Transverse colon (tissue), 4 donors: ENCODE data around the gene TUBB8.
"Not testable (repeated sequence)": the region's sequence is repeated elsewhere in the genome, so short reads cannot be mapped to it uniquely, and the experiment has no call there.

Experiments used
- EP300 ChIP-seq: sonication (generic); formaldehyde crosslinking; IDR thresholded peaks from one replicate; pipeline ENCODE4 v1.6.1; 2017; ENCODE audit warnings: antibody characterized with exemption, low read depth
- POLR2A ChIP-seq: fragments of 450-650 bp; IDR thresholded peaks from one replicate; pipeline ENCODE4 v1.6.1; 2016; ENCODE audit warnings: antibody characterized with exemption, mild to moderate bottlenecking, moderate library complexity
- POLR2AphosphoS5 ChIP-seq, 3 donors: sonication (generic); formaldehyde crosslinking; IDR thresholded peaks; one replicate each; pipeline ENCODE4 v1.6.1; 2016; ENCODE audit warnings: antibody characterized with exemption in 3 of 3
- TF ChIP-seq, protein P1 (sequence below), 5 experiments: fragments of 200-600 bp in 3 of 5; fragments of 450-650 bp in 2 of 5; sonication (generic) in 3 of 5; IDR thresholded peaks; 1 replicate in 2 of 5; 2 replicates in 3 of 5; pipeline ENCODE4 v1.5.1; 2016 to 2017; ENCODE audit warnings: antibody characterized with exemption in 5 of 5, inconsistent platforms in 3 of 5, mild to moderate bottlenecking in 2 of 5, moderate library complexity in 1 of 5

DNA sequence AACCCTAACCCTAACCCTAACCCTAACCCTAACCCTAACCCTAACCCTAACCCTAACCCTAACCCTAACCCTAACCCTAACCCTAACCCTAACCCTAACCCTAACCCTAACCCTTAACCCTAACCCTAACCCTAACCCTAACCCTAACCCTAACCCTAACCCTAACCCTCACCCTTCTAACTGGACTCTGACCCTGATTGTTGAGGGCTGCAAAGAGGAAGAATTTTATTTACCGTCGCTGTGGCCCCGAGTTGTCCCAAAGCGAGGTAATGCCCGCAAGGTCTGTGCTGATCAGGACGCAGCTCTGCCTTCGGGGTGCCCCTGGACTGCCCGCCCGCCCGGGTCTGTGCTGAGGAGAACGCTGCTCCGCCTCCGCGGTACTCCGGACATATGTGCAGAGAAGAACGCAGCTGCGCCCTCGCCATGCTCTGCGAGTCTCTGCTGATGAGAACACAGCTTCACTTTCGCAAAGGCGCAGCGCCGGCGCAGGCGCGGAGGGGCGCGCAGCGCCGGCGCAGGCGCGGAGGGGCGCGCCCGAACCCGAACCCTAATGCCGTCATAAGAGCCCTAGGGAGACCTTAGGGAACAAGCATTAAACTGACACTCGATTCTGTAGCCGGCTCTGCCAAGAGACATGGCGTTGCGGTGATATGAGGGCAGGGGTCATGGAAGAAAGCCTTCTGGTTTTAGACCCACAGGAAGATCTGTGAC is 38.7 kb downstream of the TUBB8 start:
- TF ChIP-seq EP300; POLR2AphosphoS5 (IDR thresholded peaks at IDR 0.05); POLR2A: not testable (repeated sequence)
- TF ChIP-seq, protein P1, sequence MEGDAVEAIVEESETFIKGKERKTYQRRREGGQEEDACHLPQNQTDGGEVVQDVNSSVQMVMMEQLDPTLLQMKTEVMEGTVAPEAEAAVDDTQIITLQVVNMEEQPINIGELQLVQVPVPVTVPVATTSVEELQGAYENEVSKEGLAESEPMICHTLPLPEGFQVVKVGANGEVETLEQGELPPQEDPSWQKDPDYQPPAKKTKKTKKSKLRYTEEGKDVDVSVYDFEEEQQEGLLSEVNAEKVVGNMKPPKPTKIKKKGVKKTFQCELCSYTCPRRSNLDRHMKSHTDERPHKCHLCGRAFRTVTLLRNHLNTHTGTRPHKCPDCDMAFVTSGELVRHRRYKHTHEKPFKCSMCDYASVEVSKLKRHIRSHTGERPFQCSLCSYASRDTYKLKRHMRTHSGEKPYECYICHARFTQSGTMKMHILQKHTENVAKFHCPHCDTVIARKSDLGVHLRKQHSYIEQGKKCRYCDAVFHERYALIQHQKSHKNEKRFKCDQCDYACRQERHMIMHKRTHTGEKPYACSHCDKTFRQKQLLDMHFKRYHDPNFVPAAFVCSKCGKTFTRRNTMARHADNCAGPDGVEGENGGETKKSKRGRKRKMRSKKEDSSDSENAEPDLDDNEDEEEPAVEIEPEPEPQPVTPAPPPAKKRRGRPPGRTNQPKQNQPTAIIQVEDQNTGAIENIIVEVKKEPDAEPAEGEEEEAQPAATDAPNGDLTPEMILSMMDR (IDR thresholded peaks at IDR 0.05), result not testable (repeated sequence)
